ENCODE measurements around the gene MAN1A1. TPM values are rescaled to one million over a fixed set of nuclear protein-coding genes. Genes with fewer than 3 reads are reported as not detected.

Gene MAN1A1
- polyA plus RNA-seq, 2 of the 4 experiments (the other 2 are of a cell fraction) = 0.05 TPM; not detected in 1

DNA sequence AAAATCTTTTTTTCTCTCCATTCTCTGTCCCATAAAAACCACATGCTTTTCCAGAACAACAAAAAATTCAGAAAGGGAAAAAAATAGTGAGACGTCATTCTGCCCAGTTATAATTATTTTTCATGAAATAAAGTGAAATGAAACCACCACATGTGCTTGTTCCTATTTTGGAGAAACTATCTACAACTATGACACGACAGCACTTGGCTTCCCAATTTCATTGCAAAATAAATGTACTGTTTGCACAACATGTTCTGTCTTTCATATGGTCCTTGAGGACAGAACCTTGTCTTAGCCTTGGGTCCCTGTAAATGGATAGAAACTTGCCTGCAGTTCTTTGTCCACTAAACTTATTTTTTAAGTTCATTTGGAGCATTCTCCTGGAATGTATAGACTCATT is 5.6 kb upstream of the MAN1A1 start (continued):
- TF ChIP-seq, protein P1, sequence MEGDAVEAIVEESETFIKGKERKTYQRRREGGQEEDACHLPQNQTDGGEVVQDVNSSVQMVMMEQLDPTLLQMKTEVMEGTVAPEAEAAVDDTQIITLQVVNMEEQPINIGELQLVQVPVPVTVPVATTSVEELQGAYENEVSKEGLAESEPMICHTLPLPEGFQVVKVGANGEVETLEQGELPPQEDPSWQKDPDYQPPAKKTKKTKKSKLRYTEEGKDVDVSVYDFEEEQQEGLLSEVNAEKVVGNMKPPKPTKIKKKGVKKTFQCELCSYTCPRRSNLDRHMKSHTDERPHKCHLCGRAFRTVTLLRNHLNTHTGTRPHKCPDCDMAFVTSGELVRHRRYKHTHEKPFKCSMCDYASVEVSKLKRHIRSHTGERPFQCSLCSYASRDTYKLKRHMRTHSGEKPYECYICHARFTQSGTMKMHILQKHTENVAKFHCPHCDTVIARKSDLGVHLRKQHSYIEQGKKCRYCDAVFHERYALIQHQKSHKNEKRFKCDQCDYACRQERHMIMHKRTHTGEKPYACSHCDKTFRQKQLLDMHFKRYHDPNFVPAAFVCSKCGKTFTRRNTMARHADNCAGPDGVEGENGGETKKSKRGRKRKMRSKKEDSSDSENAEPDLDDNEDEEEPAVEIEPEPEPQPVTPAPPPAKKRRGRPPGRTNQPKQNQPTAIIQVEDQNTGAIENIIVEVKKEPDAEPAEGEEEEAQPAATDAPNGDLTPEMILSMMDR (IDR thresholded peaks at IDR 0.05) = no peak

DNA sequence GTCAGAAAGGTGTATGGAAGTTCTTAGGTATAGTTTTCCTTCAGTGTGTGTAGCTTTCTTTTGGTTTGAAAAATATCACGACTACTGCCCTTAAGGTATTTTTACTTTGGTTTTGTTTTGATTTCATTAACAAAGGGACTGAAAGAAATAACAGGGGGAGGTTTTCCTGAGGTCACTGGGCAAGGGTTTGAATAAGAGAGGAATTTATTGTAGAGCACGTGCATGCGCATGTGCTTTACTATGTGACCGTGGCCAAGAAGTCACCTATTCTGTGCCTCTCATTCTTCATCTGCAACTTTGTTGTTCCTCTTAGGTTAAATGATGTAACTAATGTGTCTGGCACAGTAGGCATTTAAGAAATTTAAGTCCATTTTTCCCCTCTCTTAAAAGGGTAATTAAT is 4.1 kb upstream of the MAN1A1 start:
- ATAC-seq (no peak), FAIRE-seq (no peak), DNase-seq (ENCODE audit: low read depth in 1 of 2, low spot score in 1 of 2) (no peak)
- H3K4me3 ChIP-seq = no peak overlapping the region
- peaks cover 14% of the 10 kb centered on the region; the same call in 2 of the 3 replicates for H3K4me1 ChIP-seq
- H3K4me2 ChIP-seq = no peak overlapping the region
- CTCF ChIA-PET = no interaction called here
- POLR2A ChIA-PET = no interaction called here
- TF ChIP-seq ZFP36 (IDR thresholded peaks at IDR 0.05; ENCODE audit: borderline replicate concordance, partially characterized antibody) (no peak), ESRRA (IDR thresholded peaks at IDR 0.05; ENCODE audit: borderline replicate concordance, low read length) (no peak), JUN (IDR thresholded peaks at IDR 0.05) (no peak), RCOR1 (IDR thresholded peaks at IDR 0.05; ENCODE audit: low read depth, low read length) (no peak), TP53 (CRISPR knock-in tag; IDR thresholded peaks at IDR 0.05) (no peak), RAD21 (conservative IDR thresholded peaks at IDR 0.05 in 1 of 2, IDR thresholded peaks at IDR 0.05 in 1 of 2) (no peak), SMC3 (IDR thresholded peaks at IDR 0.05) (no peak), RFX5 (IDR thresholded peaks at IDR 0.05) (no peak)
- TF ChIP-seq, protein P2, sequence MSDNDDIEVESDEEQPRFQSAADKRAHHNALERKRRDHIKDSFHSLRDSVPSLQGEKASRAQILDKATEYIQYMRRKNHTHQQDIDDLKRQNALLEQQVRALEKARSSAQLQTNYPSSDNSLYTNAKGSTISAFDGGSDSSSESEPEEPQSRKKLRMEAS (IDR thresholded peaks at IDR 0.05) = no peak
- TF ChIP-seq, protein P3, sequence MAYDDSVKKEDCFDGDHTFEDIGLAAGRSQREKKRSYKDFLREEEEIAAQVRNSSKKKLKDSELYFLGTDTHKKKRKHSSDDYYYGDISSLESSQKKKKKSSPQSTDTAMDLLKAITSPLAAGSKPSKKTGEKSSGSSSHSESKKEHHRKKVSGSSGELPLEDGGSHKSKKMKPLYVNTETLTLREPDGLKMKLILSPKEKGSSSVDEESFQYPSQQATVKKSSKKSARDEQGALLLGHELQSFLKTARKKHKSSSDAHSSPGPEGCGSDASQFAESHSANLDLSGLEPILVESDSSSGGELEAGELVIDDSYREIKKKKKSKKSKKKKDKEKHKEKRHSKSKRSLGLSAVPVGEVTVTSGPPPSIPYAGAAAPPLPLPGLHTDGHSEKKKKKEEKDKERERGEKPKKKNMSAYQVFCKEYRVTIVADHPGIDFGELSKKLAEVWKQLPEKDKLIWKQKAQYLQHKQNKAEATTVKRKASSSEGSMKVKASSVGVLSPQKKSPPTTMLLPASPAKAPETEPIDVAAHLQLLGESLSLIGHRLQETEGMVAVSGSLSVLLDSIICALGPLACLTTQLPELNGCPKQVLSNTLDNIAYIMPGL (CRISPR knock-in tag; IDR thresholded peaks at IDR 0.05; ENCODE audit: borderline replicate concordance) = no peak
- H3K9me3 ChIP-seq = no peaks in the 10 kb centered on the region
- no peak overlapping the region for H3K27ac ChIP-seq
- 39% methylated on average over 4 of the region's 4 CpGs for WGBS (ENCODE audit: missing lambda C conversion rate)

DNA sequence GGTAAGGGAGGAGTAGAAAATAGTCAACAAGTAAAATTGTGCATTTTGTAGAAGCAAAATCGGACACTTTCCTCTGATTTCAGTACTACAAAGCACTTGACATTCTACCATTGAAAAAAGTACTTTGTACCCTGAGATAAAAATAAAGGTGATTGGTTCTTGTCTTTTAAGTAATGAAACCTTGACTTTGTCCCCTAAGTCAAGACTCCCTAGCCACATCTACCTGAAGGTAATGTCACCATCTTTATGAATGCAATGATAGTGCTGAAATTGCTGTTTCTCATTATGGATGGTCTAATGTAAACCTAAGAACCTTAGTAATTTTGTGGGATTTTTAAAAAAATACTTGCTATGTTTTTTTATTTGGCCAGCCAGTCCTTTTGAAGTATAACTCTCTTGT is 2.4 kb upstream of the MAN1A1 start:
- TF ChIP-seq CEBPB (IDR thresholded peaks at IDR 0.05) (no peak), RARB (CRISPR knock-in tag; IDR thresholded peaks at IDR 0.05) (no peak), MAZ (IDR thresholded peaks at IDR 0.05; ENCODE audit: borderline replicate concordance, low read depth, low read length) (no peak), POLR2A (IDR thresholded peaks at IDR 0.05; ENCODE audit: low read length) (no peak), HDAC2 (IDR thresholded peaks at IDR 0.05) (no peak), CBX8 (IDR thresholded peaks at IDR 0.05) (no peak), EHF (CRISPR knock-in tag; IDR thresholded peaks at IDR 0.05) (no peak)
- TF ChIP-seq, protein P4, sequence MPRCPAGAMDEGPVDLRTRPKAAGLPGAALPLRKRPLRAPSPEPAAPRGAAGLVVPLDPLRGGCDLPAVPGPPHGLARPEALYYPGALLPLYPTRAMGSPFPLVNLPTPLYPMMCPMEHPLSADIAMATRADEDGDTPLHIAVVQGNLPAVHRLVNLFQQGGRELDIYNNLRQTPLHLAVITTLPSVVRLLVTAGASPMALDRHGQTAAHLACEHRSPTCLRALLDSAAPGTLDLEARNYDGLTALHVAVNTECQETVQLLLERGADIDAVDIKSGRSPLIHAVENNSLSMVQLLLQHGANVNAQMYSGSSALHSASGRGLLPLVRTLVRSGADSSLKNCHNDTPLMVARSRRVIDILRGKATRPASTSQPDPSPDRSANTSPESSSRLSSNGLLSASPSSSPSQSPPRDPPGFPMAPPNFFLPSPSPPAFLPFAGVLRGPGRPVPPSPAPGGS (IDR thresholded peaks at IDR 0.05) = no peak
- TF ChIP-seq, protein P5, sequence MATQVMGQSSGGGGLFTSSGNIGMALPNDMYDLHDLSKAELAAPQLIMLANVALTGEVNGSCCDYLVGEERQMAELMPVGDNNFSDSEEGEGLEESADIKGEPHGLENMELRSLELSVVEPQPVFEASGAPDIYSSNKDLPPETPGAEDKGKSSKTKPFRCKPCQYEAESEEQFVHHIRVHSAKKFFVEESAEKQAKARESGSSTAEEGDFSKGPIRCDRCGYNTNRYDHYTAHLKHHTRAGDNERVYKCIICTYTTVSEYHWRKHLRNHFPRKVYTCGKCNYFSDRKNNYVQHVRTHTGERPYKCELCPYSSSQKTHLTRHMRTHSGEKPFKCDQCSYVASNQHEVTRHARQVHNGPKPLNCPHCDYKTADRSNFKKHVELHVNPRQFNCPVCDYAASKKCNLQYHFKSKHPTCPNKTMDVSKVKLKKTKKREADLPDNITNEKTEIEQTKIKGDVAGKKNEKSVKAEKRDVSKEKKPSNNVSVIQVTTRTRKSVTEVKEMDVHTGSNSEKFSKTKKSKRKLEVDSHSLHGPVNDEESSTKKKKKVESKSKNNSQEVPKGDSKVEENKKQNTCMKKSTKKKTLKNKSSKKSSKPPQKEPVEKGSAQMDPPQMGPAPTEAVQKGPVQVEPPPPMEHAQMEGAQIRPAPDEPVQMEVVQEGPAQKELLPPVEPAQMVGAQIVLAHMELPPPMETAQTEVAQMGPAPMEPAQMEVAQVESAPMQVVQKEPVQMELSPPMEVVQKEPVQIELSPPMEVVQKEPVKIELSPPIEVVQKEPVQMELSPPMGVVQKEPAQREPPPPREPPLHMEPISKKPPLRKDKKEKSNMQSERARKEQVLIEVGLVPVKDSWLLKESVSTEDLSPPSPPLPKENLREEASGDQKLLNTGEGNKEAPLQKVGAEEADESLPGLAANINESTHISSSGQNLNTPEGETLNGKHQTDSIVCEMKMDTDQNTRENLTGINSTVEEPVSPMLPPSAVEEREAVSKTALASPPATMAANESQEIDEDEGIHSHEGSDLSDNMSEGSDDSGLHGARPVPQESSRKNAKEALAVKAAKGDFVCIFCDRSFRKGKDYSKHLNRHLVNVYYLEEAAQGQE (IDR thresholded peaks at IDR 0.05) = no peak
- WGBS (ENCODE audit: missing lambda C conversion rate) = 0% methylated on average over 1 of the region's 1 CpG
- Histone ChIP-seq H3K4me3 (no peak overlapping the region), H3K27ac (no peak overlapping the region), H3K4me2 (no peak overlapping the region), H3K4me1 (peaks cover 17% of the 10 kb centered on the region; the same call in 2 of the 3 replicates), H3K9me3 (no peaks in the 10 kb centered on the region)
- ATAC-seq (no peak), DNase-seq (ENCODE audit: low read depth in 1 of 2, low spot score in 1 of 2) (no peak), FAIRE-seq (no peak)
- ChIA-PET POLR2A (no interaction called here), CTCF (no interaction called here)
